GM12878 (cell line): ENCODE results near the gene TUBAL3. TPM values are rescaled to one million over a fixed set of nuclear protein-coding genes. Genes with fewer than 3 reads are reported as not detected.

Experiments
- CBX3 ChIP-seq: fragments of 200-600 bp; sonication (generic); IDR thresholded peaks from 2 replicates; pipeline ENCODE4 v1.6.1; 2016; ENCODE audit warnings: low read depth, borderline replicate concordance
- CEBPB ChIP-seq, 2 experiments: fragments of 150-350 bp in 1 of 2; IDR thresholded peaks; 2 replicates each; pipeline ENCODE4 v1.6.1; 2012 to 2014; ENCODE audit warnings: low read depth in 2 of 2, low read length in 2 of 2, borderline replicate concordance in 1 of 2, inconsistent platforms in 1 of 2
- CHD1 ChIP-seq: IDR thresholded peaks from 2 replicates; pipeline ENCODE4 v1.6.1; 2012; ENCODE audit warnings: low read depth, low read length, improper control_type of control experiment
- CHD2 ChIP-seq: IDR thresholded peaks from 2 replicates; pipeline ENCODE4 v1.6.1; 2011; ENCODE audit warnings: low read depth, low read length, improper control_type of control experiment, borderline replicate concordance
- CREB1 ChIP-seq: IDR thresholded peaks from 2 replicates; pipeline ENCODE4 v1.6.1; 2012; ENCODE audit warnings: low read depth, mild to moderate bottlenecking, inconsistent platforms
- EED ChIP-seq: sonication (generic); IDR thresholded peaks from 2 replicates; pipeline ENCODE4 v1.6.1; 2016; ENCODE audit warnings: antibody characterized with exemption, low read depth
- EP300 ChIP-seq, 2 experiments: fragments of 150-350 bp in 1 of 2; IDR thresholded peaks; 2 replicates each; pipeline ENCODE4 v1.6.1; 2011 to 2012; ENCODE audit warnings: low read depth in 2 of 2, low read length in 2 of 2, borderline replicate concordance in 1 of 2, improper control_type of control experiment in 1 of 2, inconsistent platforms in 1 of 2; ENCODE audit not compliant: control insufficient read depth in 1 of 2
- FOXK2 ChIP-seq: fragments of 450-650 bp; IDR thresholded peaks from 2 replicates; pipeline ENCODE4 v1.6.1; 2017; ENCODE audit warnings: mild to moderate bottlenecking, moderate library complexity
- GABPA ChIP-seq: IDR thresholded peaks from 2 replicates; pipeline ENCODE4 v1.6.1; 2014; ENCODE audit warnings: antibody characterized with exemption, low read depth, mild to moderate bottlenecking, inconsistent platforms
- GATAD2B ChIP-seq: fragments of 450-650 bp; conservative IDR thresholded peaks from 2 replicates; pipeline ENCODE4 v1.6.1; 2017; ENCODE audit warnings: low read depth, mild to moderate bottlenecking, moderate library complexity
- NFYB ChIP-seq: IDR thresholded peaks from 2 replicates; pipeline ENCODE4 v1.6.1; 2011; ENCODE audit warnings: low read depth, mild to moderate bottlenecking, low read length, improper control_type of control experiment, moderate library complexity; ENCODE audit not compliant: insufficient read depth
- POLR2A ChIP-seq: IDR thresholded peaks from 2 replicates; pipeline ENCODE4 v1.6.1; 2011; ENCODE audit warnings: low read depth, mild to moderate bottlenecking, low read length
- RCOR1 ChIP-seq: conservative IDR thresholded peaks from 2 replicates; pipeline ENCODE4 v1.6.1; 2012; ENCODE audit warnings: low read depth, low read length, improper control_type of control experiment
- SIX5 ChIP-seq: IDR thresholded peaks from 2 replicates; pipeline ENCODE4 v1.6.1; 2011; ENCODE audit warnings: mild to moderate bottlenecking, low read depth, low read length, moderate library complexity; ENCODE audit not compliant: severe bottlenecking
- SMAD5 ChIP-seq: IDR thresholded peaks from 2 replicates; pipeline ENCODE4 v1.6.1; 2016; ENCODE audit warnings: antibody characterized with exemption, low read depth
- TCF3 ChIP-seq: IDR thresholded peaks from 2 replicates; pipeline ENCODE4 v1.6.1; 2012; ENCODE audit warnings: low read depth, mild to moderate bottlenecking, low read length, borderline replicate concordance; ENCODE audit not compliant: insufficient read depth
- ZNF207 ChIP-seq: fragments of 450-650 bp; IDR thresholded peaks from 2 replicates; pipeline ENCODE4 v1.6.1; 2014; ENCODE audit warnings: antibody characterized with exemption, mild to moderate bottlenecking, borderline replicate concordance
- polyA plus RNA-seq, 11 experiments: library from polyadenylated mRNA; depleted of rRNA in 4 of 11; unstranded in 6 of 11; stranded (reverse) in 5 of 11; fragments of >200 nt; fragmentation: Nextera tagmentation in 4 of 11; fragmentation: Illumina TruSeq in 1 of 11; extraction: Ambion mirVana in 4 of 11; extraction: Trizol in 1 of 11; gene quantifications; 1 replicate in 1 of 11; 2 replicates in 10 of 11; pipeline versions ENCODE4 v1.2.1 to v1.2.3, GENCODE V29; 2011 to 2016; ENCODE audit warnings: inconsistent platforms in 2 of 11, missing spikeins in 2 of 11, low read depth in 1 of 11
- total RNA-seq, 4 experiments: library from RNA; depleted of rRNA in 3 of 4; stranded (reverse); fragments of >200 nt in 3 of 4; fragmentation: Illumina TruSeq in 1 of 4; extraction: Trizol in 1 of 4; gene quantifications; 2 replicates each; pipeline versions ENCODE4 v1.2.1 to v1.2.3, GENCODE V29; 2013 to 2021
- TF ChIP-seq, protein P1 (sequence below): IDR thresholded peaks from 2 replicates; pipeline ENCODE4 v1.6.1; 2011; ENCODE audit warnings: low read depth, low read length, improper control_type of control experiment, borderline replicate concordance
- TF ChIP-seq, protein P2 (sequence below): IDR thresholded peaks from 2 replicates; pipeline ENCODE4 v1.6.1; 2012; ENCODE audit warnings: low read length, inconsistent platforms
- TF ChIP-seq, protein P3 (sequence below): IDR thresholded peaks from 2 replicates; pipeline ENCODE4 v1.6.1; 2012; ENCODE audit warnings: mild to moderate bottlenecking, low read depth, low read length
- TF ChIP-seq, protein P4 (sequence below): IDR thresholded peaks from 2 replicates; pipeline ENCODE4 v1.6.1; 2011; ENCODE audit warnings: mild to moderate bottlenecking, low read depth, low read length, moderate library complexity; ENCODE audit not compliant: insufficient replicate concordance
- TF ChIP-seq, protein P5 (sequence below): fragments of 450-650 bp; IDR thresholded peaks from 2 replicates; pipeline ENCODE4 v1.6.1; 2018; ENCODE audit warnings: borderline replicate concordance, mild to moderate bottlenecking; ENCODE audit not compliant: partially characterized antibody

The TUBAL3 gene
- total and polyA plus RNA-seq, 10 of the 15 experiments (the other 5 are each of a cell fraction or from before 2014, with no cell fraction given), result 0.03 to 0.06 TPM; not detected in 8

DNA sequence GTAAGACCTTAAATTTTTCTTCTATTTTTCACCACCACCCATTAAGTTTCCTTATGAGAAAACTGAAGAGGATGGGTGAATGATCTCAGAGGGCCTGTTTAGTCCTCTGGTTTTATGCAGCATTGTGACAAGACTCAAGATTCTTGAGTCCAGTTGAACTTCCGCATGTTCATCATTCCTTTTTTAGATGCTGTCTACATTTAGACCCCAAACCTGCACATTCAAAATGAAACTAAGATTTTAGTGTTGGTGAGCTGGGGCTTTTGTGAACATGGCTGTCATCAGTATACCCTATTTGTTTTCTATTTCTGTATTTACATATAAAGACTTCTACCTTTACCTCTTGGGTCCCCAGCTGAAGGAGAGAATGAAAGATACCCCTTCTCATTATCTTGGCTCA is 38.8 kb upstream of the TUBAL3 start (continued):
- TF ChIP-seq, protein P1, sequence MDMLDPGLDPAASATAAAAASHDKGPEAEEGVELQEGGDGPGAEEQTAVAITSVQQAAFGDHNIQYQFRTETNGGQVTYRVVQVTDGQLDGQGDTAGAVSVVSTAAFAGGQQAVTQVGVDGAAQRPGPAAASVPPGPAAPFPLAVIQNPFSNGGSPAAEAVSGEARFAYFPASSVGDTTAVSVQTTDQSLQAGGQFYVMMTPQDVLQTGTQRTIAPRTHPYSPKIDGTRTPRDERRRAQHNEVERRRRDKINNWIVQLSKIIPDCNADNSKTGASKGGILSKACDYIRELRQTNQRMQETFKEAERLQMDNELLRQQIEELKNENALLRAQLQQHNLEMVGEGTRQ, result no peak
- TF ChIP-seq POLR2A (no peak), ZNF207 (no peak), GABPA (peak; percentile 51; the same call in 1 of the 2 replicates), SIX5 (no peak), CEBPB (IDR thresholded peaks at IDR 0.05; ENCODE audit: borderline replicate concordance in 1 of 2, low read depth in 2 of 2, low read length in 2 of 2) (0 out of 4 replicates have a peak, but pooled peaks of 1 of the 2 experiments have one; percentile 38), EP300 (IDR thresholded peaks at IDR 0.05; ENCODE audit: borderline replicate concordance in 1 of 2, control insufficient read depth in 1 of 2, low read depth in 2 of 2, low read length in 2 of 2) (peak in 1 of 2 experiments; percentile 52; a peak in 1 of 4 replicates), CREB1 (peak; percentile 63), CHD2 (no peak), TCF3 (no peak), FOXK2 (no peak), SMAD5 (no peak), RCOR1 (no peak), NFYB (no peak), CBX3 (no peak), GATAD2B (no peak), CHD1 (no peak), EED (no peak)
- TF ChIP-seq, protein P2, sequence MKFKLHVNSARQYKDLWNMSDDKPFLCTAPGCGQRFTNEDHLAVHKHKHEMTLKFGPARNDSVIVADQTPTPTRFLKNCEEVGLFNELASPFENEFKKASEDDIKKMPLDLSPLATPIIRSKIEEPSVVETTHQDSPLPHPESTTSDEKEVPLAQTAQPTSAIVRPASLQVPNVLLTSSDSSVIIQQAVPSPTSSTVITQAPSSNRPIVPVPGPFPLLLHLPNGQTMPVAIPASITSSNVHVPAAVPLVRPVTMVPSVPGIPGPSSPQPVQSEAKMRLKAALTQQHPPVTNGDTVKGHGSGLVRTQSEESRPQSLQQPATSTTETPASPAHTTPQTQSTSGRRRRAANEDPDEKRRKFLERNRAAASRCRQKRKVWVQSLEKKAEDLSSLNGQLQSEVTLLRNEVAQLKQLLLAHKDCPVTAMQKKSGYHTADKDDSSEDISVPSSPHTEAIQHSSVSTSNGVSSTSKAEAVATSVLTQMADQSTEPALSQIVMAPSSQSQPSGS, result peak; percentile 91
- TF ChIP-seq, protein P3, sequence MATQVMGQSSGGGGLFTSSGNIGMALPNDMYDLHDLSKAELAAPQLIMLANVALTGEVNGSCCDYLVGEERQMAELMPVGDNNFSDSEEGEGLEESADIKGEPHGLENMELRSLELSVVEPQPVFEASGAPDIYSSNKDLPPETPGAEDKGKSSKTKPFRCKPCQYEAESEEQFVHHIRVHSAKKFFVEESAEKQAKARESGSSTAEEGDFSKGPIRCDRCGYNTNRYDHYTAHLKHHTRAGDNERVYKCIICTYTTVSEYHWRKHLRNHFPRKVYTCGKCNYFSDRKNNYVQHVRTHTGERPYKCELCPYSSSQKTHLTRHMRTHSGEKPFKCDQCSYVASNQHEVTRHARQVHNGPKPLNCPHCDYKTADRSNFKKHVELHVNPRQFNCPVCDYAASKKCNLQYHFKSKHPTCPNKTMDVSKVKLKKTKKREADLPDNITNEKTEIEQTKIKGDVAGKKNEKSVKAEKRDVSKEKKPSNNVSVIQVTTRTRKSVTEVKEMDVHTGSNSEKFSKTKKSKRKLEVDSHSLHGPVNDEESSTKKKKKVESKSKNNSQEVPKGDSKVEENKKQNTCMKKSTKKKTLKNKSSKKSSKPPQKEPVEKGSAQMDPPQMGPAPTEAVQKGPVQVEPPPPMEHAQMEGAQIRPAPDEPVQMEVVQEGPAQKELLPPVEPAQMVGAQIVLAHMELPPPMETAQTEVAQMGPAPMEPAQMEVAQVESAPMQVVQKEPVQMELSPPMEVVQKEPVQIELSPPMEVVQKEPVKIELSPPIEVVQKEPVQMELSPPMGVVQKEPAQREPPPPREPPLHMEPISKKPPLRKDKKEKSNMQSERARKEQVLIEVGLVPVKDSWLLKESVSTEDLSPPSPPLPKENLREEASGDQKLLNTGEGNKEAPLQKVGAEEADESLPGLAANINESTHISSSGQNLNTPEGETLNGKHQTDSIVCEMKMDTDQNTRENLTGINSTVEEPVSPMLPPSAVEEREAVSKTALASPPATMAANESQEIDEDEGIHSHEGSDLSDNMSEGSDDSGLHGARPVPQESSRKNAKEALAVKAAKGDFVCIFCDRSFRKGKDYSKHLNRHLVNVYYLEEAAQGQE, result no peak
- TF ChIP-seq, protein P4, sequence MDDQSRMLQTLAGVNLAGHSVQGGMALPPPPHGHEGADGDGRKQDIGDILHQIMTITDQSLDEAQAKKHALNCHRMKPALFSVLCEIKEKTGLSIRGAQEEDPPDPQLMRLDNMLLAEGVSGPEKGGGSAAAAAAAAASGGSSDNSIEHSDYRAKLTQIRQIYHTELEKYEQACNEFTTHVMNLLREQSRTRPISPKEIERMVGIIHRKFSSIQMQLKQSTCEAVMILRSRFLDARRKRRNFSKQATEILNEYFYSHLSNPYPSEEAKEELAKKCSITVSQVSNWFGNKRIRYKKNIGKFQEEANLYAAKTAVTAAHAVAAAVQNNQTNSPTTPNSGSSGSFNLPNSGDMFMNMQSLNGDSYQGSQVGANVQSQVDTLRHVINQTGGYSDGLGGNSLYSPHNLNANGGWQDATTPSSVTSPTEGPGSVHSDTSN, result no peak
- TF ChIP-seq, protein P5, sequence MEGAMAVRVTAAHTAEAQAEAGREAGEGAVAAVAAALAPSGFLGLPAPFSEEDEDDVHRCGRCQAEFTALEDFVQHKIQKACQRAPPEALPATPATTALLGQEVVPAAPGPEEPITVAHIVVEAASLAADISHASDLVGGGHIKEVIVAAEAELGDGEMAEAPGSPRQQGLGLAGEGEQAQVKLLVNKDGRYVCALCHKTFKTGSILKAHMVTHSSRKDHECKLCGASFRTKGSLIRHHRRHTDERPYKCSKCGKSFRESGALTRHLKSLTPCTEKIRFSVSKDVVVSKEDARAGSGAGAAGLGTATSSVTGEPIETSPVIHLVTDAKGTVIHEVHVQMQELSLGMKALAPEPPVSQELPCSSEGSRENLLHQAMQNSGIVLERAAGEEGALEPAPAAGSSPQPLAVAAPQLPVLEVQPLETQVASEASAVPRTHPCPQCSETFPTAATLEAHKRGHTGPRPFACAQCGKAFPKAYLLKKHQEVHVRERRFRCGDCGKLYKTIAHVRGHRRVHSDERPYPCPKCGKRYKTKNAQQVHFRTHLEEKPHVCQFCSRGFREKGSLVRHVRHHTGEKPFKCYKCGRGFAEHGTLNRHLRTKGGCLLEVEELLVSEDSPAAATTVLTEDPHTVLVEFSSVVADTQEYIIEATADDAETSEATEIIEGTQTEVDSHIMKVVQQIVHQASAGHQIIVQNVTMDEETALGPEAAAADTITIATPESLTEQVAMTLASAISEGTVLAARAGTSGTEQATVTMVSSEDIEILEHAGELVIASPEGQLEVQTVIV, result no peak
